A549 (cell line): Measurements from ENCODE around the gene PRKG1. TPM values are rescaled to one million over a fixed set of nuclear protein-coding genes. Genes with fewer than 3 reads are reported as not detected.

Experiments used
- ATAC-seq, 2 experiments: fragments of 200-7000 bp in 1 of 2; fragments of >200 bp in 1 of 2; cut with Nextera tagmentation in 1 of 2; cut with Tn5 transposase in 1 of 2; 3 replicates each; pipeline versions ENCODE4 v1.8.0 to v1.9.1; 2018 to 2020; ENCODE audit warnings: mild to moderate bottlenecking in 1 of 2, moderate library complexity in 1 of 2
- CTCF ChIA-PET: fragments of 300-600 bp; sonication (Branson Sonifier 250); formaldehyde crosslinking; extraction: SDS; loops from one replicate; lab custom pipeline; 2021; ENCODE audit warnings: antibody characterized with exemption, inconsistent platforms; lab: Yijun Ruan, JAX
- POLR2A ChIA-PET: fragments of 350-600 bp; formaldehyde crosslinking; extraction: SDS; loops from one replicate; lab custom pipeline; 2021; ENCODE audit warnings: antibody characterized with exemption, inconsistent platforms; lab: Yijun Ruan, JAX
- DNase-seq, 2 experiments: peaks; one replicate each; pipeline versions ENCODE4 v3.0.0 to v3.0.0-alpha.2; 2011 to 2016; ENCODE audit warnings: low read depth in 1 of 2, low spot score in 1 of 2
- FAIRE-seq: peaks from 2 replicates; lab custom pipeline; 2011; peaks lifted over from hg19 to GRCh38; lab: Jason Lieb, UNC
- H3K27ac ChIP-seq, 2 experiments: fragments of >200 bp; sonication (Bioruptor Twin); formaldehyde crosslinking; 3 replicates each; pipeline ENCODE4 v1.5.1; 2016 to 2017
- H3K4me1 ChIP-seq: fragments of >200 bp; sonication (Bioruptor Twin); formaldehyde crosslinking; 3 replicates; pipeline ENCODE4 v1.6.1; 2016
- H3K4me2 ChIP-seq: fragments of >200 bp; sonication (Bioruptor Twin); formaldehyde crosslinking; 3 replicates; pipeline ENCODE4 v1.6.1; 2016
- H3K4me3 ChIP-seq: fragments of >200 bp; sonication (Bioruptor Twin); formaldehyde crosslinking; 3 replicates; pipeline ENCODE4 v1.5.1; 2016
- H3K9me3 ChIP-seq: fragments of >200 bp; sonication (Bioruptor Twin); formaldehyde crosslinking; 3 replicates; pipeline ENCODE4 v1.6.1; 2016
- EHMT2 ChIP-seq: fragments of 200-600 bp; sonication (generic); IDR thresholded peaks from 2 replicates; pipeline ENCODE4 v1.6.1; 2016; ENCODE audit warnings: antibody characterized with exemption, low read depth, mild to moderate bottlenecking, moderate library complexity
- EP300 ChIP-seq, 2 experiments: fragments of >200 bp; sonication (Bioruptor Twin); formaldehyde crosslinking; IDR thresholded peaks; 2 replicates in 1 of 2; 3 replicates in 1 of 2; pipeline ENCODE4 v1.6.1; 2016 to 2017
- ESRRA ChIP-seq: fragments of 150-350 bp; IDR thresholded peaks from 2 replicates; pipeline ENCODE4 v1.6.1; 2014; ENCODE audit warnings: mild to moderate bottlenecking, low read length, borderline replicate concordance
- FOSL2 ChIP-seq, 2 experiments: fragments of 450-650 bp in 1 of 2; fragments of >200 bp in 1 of 2; sonication (Bioruptor Twin) in 1 of 2; formaldehyde crosslinking; IDR thresholded peaks; 2 replicates each; pipeline versions ENCODE4 v1.5.0 to v1.6.1; 2016 to 2020; ENCODE audit warnings: mild to moderate bottlenecking in 1 of 2, moderate library complexity in 1 of 2
- GATA3 ChIP-seq: IDR thresholded peaks from 2 replicates; pipeline ENCODE4 v1.6.1; 2012; ENCODE audit warnings: borderline replicate concordance
- HDAC2 ChIP-seq: fragments of 200-600 bp; sonication (generic); IDR thresholded peaks from 2 replicates; pipeline ENCODE4 v1.6.1; 2016
- HEYL ChIP-seq: fragments of 250-450 bp; sonication (Bioruptor Pico); IDR thresholded peaks from 2 replicates; pipeline ENCODE4 v1.8.0; 2021; ENCODE audit warnings: mild to moderate bottlenecking, moderate library complexity
- HOXA7 ChIP-seq: fragments of 250-450 bp; sonication (Bioruptor Pico); IDR thresholded peaks from 2 replicates; pipeline ENCODE4 v1.5.0; 2020; ENCODE audit warnings: mild to moderate bottlenecking, moderate library complexity
- HOXB13 ChIP-seq: fragments of 250-450 bp; sonication (Bioruptor Pico); IDR thresholded peaks from 2 replicates; pipeline ENCODE4 v1.5.0; 2020; ENCODE audit warnings: low read depth, mild to moderate bottlenecking, moderate library complexity
- JUNB ChIP-seq: fragments of >200 bp; sonication (Bioruptor Twin); formaldehyde crosslinking; IDR thresholded peaks from 2 replicates; pipeline ENCODE4 v1.6.1; 2016
- KDM1A ChIP-seq: fragments of 200-600 bp; sonication (generic); IDR thresholded peaks from 2 replicates; pipeline ENCODE4 v1.6.1; 2016; ENCODE audit warnings: low read depth, mild to moderate bottlenecking
- MAZ ChIP-seq: fragments of 150-350 bp; IDR thresholded peaks from 2 replicates; pipeline ENCODE4 v1.6.1; 2014; ENCODE audit warnings: antibody characterized with exemption, low read depth, low read length, borderline replicate concordance
- MYC ChIP-seq: IDR thresholded peaks from 2 replicates; pipeline ENCODE4 v1.6.1; 2012; ENCODE audit warnings: mild to moderate bottlenecking, inconsistent platforms, low read length, improper control_type of control experiment, borderline replicate concordance
- NFE2L2 ChIP-seq: fragments of 150-350 bp; conservative IDR thresholded peaks from 2 replicates; pipeline ENCODE4 v1.6.1; 2014; ENCODE audit warnings: low read length
- NR3C1 ChIP-seq: fragments of >200 bp; sonication (Bioruptor Twin); formaldehyde crosslinking; IDR thresholded peaks from 3 replicates; pipeline ENCODE4 v1.6.1; 2017
- PHF8 ChIP-seq: fragments of 200-600 bp; sonication (generic); IDR thresholded peaks from 2 replicates; pipeline ENCODE4 v1.6.1; 2016; ENCODE audit warnings: low read depth, mild to moderate bottlenecking, antibody characterized with exemption, moderate library complexity, borderline replicate concordance
- POLR2A ChIP-seq: IDR thresholded peaks from 2 replicates; pipeline ENCODE4 v1.6.1; 2012; ENCODE audit warnings: mild to moderate bottlenecking, low read length
- RARB ChIP-seq: fragments of 250-450 bp; sonication (Bioruptor Pico); IDR thresholded peaks from 2 replicates; pipeline ENCODE4 v1.8.0; 2021; ENCODE audit warnings: mild to moderate bottlenecking, moderate library complexity
- TP53 ChIP-seq: fragments of 250-450 bp; sonication (Bioruptor Pico); IDR thresholded peaks from 2 replicates; pipeline ENCODE4 v1.5.0; 2021; ENCODE audit warnings: mild to moderate bottlenecking, moderate library complexity
- USF2 ChIP-seq: fragments of 450-650 bp; IDR thresholded peaks from 2 replicates; pipeline ENCODE4 v1.6.1; 2014; ENCODE audit warnings: antibody characterized with exemption
- ZNF302 ChIP-seq: fragments of 250-450 bp; sonication (Bioruptor Pico); IDR thresholded peaks from 2 replicates; pipeline ENCODE4 v1.9.0; 2021; ENCODE audit warnings: inconsistent platforms, mild to moderate bottlenecking, moderate library complexity
- WGBS: methylation state at CpG from one replicate; pipeline ENCODE4 v1.1.6; 2017; ENCODE audit errors: missing lambda C conversion rate; 5-methylcytosine and 5-hydroxymethylcytosine counted together
- polyA plus RNA-seq, 4 experiments: library from polyadenylated mRNA; depleted of rRNA in 3 of 4; stranded (reverse); fragments of >200 nt; fragmentation: RNase III in 1 of 4; extraction: RNeasy Plus Mini Kit Qiagen cat#74134 plus additional on column Dnase treatment in 1 of 4; gene quantifications; 2 replicates in 3 of 4; 3 replicates in 1 of 4; pipeline ENCODE4 v1.2.3, GENCODE V29; 2011 to 2017
- TF ChIP-seq, protein P1 (sequence below): fragments of 250-450 bp; sonication (Bioruptor Pico); IDR thresholded peaks from 2 replicates; pipeline ENCODE4 v1.5.0; 2021; ENCODE audit warnings: mild to moderate bottlenecking, moderate library complexity, borderline replicate concordance
- TF ChIP-seq, protein P2 (sequence below): fragments of >200 bp; sonication (Bioruptor Twin); formaldehyde crosslinking; IDR thresholded peaks from 3 replicates; pipeline ENCODE4 v1.5.1; 2016
- TF ChIP-seq, protein P3 (sequence below): fragments of 250-450 bp; sonication (Bioruptor Pico); IDR thresholded peaks from 2 replicates; pipeline ENCODE4 v1.5.0; 2020; ENCODE audit warnings: low read depth, mild to moderate bottlenecking, moderate library complexity
- TF ChIP-seq, protein P4 (sequence below): IDR thresholded peaks from 2 replicates; pipeline ENCODE4 v1.6.1; 2012

PRKG1 gene
- polyA plus RNA-seq, 2 of the 4 experiments (the other 2 are of a cell fraction): not detected

DNA sequence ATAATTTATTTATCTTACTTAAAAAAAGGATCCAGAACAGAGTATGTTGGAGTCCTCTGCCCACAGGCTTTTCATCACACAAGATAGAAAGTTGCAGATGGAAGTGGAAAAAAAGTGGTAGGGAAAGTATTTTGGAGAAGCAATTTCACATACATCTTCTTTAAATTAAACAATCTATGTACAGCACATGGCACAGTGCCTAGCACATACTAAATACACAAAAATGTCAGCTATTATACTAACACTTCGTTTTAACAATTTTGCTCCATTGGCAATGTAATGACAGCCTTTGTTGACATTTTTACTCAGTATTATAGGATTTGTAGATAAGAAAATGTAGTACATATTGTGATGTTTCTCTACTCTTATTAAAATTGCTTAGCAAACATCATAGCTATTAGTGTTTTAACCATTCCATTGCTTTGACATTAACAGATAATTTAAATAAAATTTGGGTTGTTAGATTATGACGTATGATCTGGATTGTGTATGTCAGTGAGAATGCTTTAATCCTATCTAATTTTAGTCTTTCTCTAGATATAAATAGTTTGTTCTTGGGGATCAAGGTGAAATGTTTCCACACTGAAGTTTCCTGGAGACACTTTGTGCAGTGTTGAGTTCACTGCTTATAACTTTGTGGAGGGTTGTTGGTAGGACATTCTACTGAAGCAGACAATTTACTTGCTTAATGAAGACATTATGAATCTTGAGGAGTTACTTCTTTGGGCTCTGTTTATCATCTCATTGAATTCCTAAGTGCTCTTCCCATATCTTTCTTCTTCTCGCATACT lies 1037.0 kb downstream of the PRKG1 start:
- POLR2A ChIA-PET: no interaction called here
- ATAC-seq: no peak
- no peaks in the 10 kb centered on the region for H3K9me3 ChIP-seq
- no peak overlapping the region for H3K4me2 ChIP-seq
- no peak for DNase-seq
- FAIRE-seq: no peak
- H3K4me1 ChIP-seq: no peaks in the 10 kb centered on the region
- 55% methylated on average over 3 of the region's 3 CpGs for WGBS
- CTCF ChIA-PET: no interaction called here
- no peak overlapping the region for H3K27ac ChIP-seq
- TF ChIP-seq RARB (CRISPR knock-in tag): no peak
- TF ChIP-seq MAZ: no peak
- no peak for TF ChIP-seq EHMT2
- TF ChIP-seq FOSL2 (IDR thresholded peaks at IDR 0.05): no peak
- TF ChIP-seq FOSL2 (CRISPR knock-in tag; IDR thresholded peaks at IDR 0.05): no peak
- TF ChIP-seq NFE2L2: no peak
- TF ChIP-seq POLR2A: no peak
- TF ChIP-seq ZNF302 (CRISPR knock-in tag): no peak
- TF ChIP-seq, protein P1, sequence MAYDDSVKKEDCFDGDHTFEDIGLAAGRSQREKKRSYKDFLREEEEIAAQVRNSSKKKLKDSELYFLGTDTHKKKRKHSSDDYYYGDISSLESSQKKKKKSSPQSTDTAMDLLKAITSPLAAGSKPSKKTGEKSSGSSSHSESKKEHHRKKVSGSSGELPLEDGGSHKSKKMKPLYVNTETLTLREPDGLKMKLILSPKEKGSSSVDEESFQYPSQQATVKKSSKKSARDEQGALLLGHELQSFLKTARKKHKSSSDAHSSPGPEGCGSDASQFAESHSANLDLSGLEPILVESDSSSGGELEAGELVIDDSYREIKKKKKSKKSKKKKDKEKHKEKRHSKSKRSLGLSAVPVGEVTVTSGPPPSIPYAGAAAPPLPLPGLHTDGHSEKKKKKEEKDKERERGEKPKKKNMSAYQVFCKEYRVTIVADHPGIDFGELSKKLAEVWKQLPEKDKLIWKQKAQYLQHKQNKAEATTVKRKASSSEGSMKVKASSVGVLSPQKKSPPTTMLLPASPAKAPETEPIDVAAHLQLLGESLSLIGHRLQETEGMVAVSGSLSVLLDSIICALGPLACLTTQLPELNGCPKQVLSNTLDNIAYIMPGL (CRISPR knock-in tag): no peak
- no peak for TF ChIP-seq EP300 (IDR thresholded peaks at IDR 0.05)
- TF ChIP-seq, all 56 proteins: peak for 0
- no peak overlapping the region for H3K4me3 ChIP-seq

- ATAC-seq (peak in 1 of 2 experiments; percentile 20; a peak in 1 of 6 replicates), FAIRE-seq (no peak), DNase-seq (peak in 1 of 2 experiments; percentile 25)
- Histone ChIP-seq H3K4me2 (no peak overlapping the region), H3K27ac (no peak overlapping the region), H3K4me1 (no peaks in the 10 kb centered on the region), H3K9me3 (no peaks in the 10 kb centered on the region), H3K4me3 (no peak overlapping the region)
- ChIA-PET POLR2A (no interaction called here), CTCF (no interaction called here)
- TF ChIP-seq ESRRA (no peak), JUNB (no peak), TP53 (CRISPR knock-in tag) (no peak), EHMT2 (no peak), USF2 (no peak), POLR2A (no peak), FOSL2 (IDR thresholded peaks at IDR 0.05) (no peak), FOSL2 (CRISPR knock-in tag; IDR thresholded peaks at IDR 0.05) (no peak), HEYL (CRISPR knock-in tag) (no peak)
- TF ChIP-seq, protein P2, sequence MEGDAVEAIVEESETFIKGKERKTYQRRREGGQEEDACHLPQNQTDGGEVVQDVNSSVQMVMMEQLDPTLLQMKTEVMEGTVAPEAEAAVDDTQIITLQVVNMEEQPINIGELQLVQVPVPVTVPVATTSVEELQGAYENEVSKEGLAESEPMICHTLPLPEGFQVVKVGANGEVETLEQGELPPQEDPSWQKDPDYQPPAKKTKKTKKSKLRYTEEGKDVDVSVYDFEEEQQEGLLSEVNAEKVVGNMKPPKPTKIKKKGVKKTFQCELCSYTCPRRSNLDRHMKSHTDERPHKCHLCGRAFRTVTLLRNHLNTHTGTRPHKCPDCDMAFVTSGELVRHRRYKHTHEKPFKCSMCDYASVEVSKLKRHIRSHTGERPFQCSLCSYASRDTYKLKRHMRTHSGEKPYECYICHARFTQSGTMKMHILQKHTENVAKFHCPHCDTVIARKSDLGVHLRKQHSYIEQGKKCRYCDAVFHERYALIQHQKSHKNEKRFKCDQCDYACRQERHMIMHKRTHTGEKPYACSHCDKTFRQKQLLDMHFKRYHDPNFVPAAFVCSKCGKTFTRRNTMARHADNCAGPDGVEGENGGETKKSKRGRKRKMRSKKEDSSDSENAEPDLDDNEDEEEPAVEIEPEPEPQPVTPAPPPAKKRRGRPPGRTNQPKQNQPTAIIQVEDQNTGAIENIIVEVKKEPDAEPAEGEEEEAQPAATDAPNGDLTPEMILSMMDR: no peak
- WGBS: 46% methylated on average over 3 of the region's 3 CpGs
Measured at GRCh38 chr10:52115823-52116222, 1041.5 kb downstream of the PRKG1 start.

DNA sequence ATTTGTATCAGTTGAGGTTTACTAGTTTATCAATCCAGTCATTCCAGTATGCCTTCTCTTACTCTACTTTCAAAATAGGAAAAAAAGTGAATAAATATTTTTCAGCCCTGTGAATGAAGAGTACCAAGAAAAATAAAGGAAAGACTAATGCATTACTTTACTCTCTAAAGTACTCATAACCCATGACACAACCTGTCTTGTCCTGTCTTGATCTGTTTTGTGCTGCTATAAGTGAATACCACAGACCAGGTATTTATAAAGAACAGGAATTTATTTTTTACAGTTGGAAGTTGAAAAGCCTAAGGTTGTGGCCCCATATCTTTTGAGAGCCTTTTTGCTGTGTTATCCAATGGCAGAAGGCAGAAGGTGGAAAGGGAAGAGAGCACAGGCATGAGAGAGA lies 1045.2 kb downstream of the PRKG1 start:
- Histone ChIP-seq H3K27ac (no peak overlapping the region), H3K9me3 (no peaks in the 10 kb centered on the region), H3K4me1 (no peaks in the 10 kb centered on the region), H3K4me3 (no peak overlapping the region), H3K4me2 (no peak overlapping the region)
- CTCF ChIA-PET: no interaction called here
- ATAC-seq: no peak
- DNase-seq: no peak
- no peak for FAIRE-seq
- POLR2A ChIA-PET: no interaction called here
- TF ChIP-seq, protein P2: no peak
- no peak for TF ChIP-seq RARB (CRISPR knock-in tag)
- no peak for TF ChIP-seq KDM1A
- no peak for TF ChIP-seq HOXA7 (CRISPR knock-in tag)
- no peak for TF ChIP-seq PHF8
- TF ChIP-seq HOXB13 (CRISPR knock-in tag): no peak
- no peak for TF ChIP-seq MYC
- no peak for TF ChIP-seq ESRRA
- TF ChIP-seq, protein P3, sequence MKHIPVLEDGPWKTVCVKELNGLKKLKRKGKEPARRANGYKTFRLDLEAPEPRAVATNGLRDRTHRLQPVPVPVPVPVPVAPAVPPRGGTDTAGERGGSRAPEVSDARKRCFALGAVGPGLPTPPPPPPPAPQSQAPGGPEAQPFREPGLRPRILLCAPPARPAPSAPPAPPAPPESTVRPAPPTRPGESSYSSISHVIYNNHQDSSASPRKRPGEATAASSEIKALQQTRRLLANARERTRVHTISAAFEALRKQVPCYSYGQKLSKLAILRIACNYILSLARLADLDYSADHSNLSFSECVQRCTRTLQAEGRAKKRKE: no peak
- TF ChIP-seq GATA3: no peak
- TF ChIP-seq NR3C1: no peak
- TF ChIP-seq HDAC2: no peak
- TF ChIP-seq, protein P4, sequence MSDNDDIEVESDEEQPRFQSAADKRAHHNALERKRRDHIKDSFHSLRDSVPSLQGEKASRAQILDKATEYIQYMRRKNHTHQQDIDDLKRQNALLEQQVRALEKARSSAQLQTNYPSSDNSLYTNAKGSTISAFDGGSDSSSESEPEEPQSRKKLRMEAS: no peak
- TF ChIP-seq POLR2A: no peak
- TF ChIP-seq TP53 (CRISPR knock-in tag): no peak
